B cell (primary cell): Measurements from ENCODE around the gene MFAP3L. TPM values are rescaled to one million over a fixed set of nuclear protein-coding genes. Genes with fewer than 3 reads are reported as not detected.

ENCODE experiments used
- ATAC-seq: fragments of 200-7000 bp; cut with Tn5 transposase; one replicate; pipeline ENCODE4 v1.10.0; 2021; ENCODE audit warnings: low read depth, mild to moderate bottlenecking, moderate number of reproducible peaks, moderate library complexity
- CTCF ChIA-PET: fragments of 350-600 bp; sonication (Branson Sonifier 250); formaldehyde crosslinking; loops from one replicate; lab custom pipeline; 2021; ENCODE audit warnings: antibody characterized with exemption, inconsistent platforms; lab: Charles Lee
- POLR2A ChIA-PET: fragments of 350-600 bp; sonication (Branson Sonifier 250); formaldehyde crosslinking; loops from one replicate; lab custom pipeline; 2021; ENCODE audit warnings: antibody characterized with exemption; lab: Charles Lee
- DNase-seq: peaks from one replicate; pipeline ENCODE4 v3.0.0; 2013
- H2AFZ ChIP-seq: 2 replicates; pipeline ENCODE4 v1.6.1; 2012; ENCODE audit warnings: mild to moderate bottlenecking, low read depth, low read length; ENCODE audit not compliant: insufficient read depth, poor library complexity, severe bottlenecking
- H3K27ac ChIP-seq, 2 donors: 1 replicate in 1 of 2; 2 replicates in 1 of 2; pipeline ENCODE4 v1.5.1; 2012 to 2013; ENCODE audit warnings: low read length in 2 of 2, mild to moderate bottlenecking in 2 of 2, moderate library complexity in 1 of 2
- H3K27me3 ChIP-seq, 4 experiments: fragments of 200-600 bp in 1 of 4; sonication (generic) in 1 of 4; replicated peaks in 1 of 4; 1 replicate in 2 of 4; 2 replicates in 2 of 4; pipeline versions ENCODE4 v1.6.1 to v1.7.0; 2013 to 2016; ENCODE audit warnings: low read length in 3 of 4, mild to moderate bottlenecking in 2 of 4, mixed read lengths in 1 of 4, moderate library complexity in 1 of 4; ENCODE audit not compliant: insufficient read depth in 4 of 4, control insufficient read depth in 3 of 4; ENCODE audit errors: control extremely low read depth in 1 of 4
- H3K36me3 ChIP-seq, 2 experiments: replicated peaks in 1 of 2; 1 replicate in 1 of 2; 2 replicates in 1 of 2; pipeline versions ENCODE4 v1.6.1 to v1.7.1; 2013; ENCODE audit warnings: low read length in 1 of 2; ENCODE audit not compliant: insufficient read depth in 2 of 2, control insufficient read depth in 1 of 2; ENCODE audit errors: control extremely low read depth in 1 of 2, extremely low read depth in 1 of 2
- H3K4me1 ChIP-seq, 2 donors: fragments of 200-600 bp in 1 of 2; sonication (generic) in 1 of 2; 1 replicate in 1 of 2; 2 replicates in 1 of 2; pipeline versions ENCODE4 v1.5.1 to v1.6.1; 2013 to 2017; ENCODE audit warnings: low read length in 2 of 2; ENCODE audit not compliant: control insufficient read depth in 2 of 2, insufficient read depth in 2 of 2
- H3K4me2 ChIP-seq: replicated peaks from 2 replicates; pipeline ENCODE3; 2012; ENCODE audit warnings: mild to moderate bottlenecking, low read depth, low read length; ENCODE audit not compliant: poor library complexity, severe bottlenecking
- H3K4me3 ChIP-seq, 5 experiments: fragments of 200-600 bp in 1 of 5; sonication (generic) in 1 of 5; 1 replicate in 3 of 5; 2 replicates in 2 of 5; pipeline versions ENCODE4 v1.5.1 to v1.7.0; 2011 to 2016; ENCODE audit warnings: low read length in 4 of 5, mild to moderate bottlenecking in 4 of 5, low read depth in 2 of 5, control low read depth in 1 of 5, moderate library complexity in 1 of 5; ENCODE audit not compliant: insufficient read depth in 1 of 5; ENCODE audit errors: control extremely low read depth in 1 of 5, extremely low read depth in 1 of 5
- H3K79me2 ChIP-seq: fragments of 200-600 bp; sonication (generic); one replicate; pipeline ENCODE4 v1.6.0; 2016; ENCODE audit warnings: low read length; ENCODE audit not compliant: control insufficient read depth, insufficient read depth
- H3K9ac ChIP-seq: fragments of 200-600 bp; sonication (generic); 2 replicates; pipeline ENCODE4 v1.6.1; 2017; ENCODE audit warnings: mild to moderate bottlenecking, low read length, moderate library complexity
- H3K9me3 ChIP-seq, 3 donors: one replicate each; pipeline versions ENCODE4 v1.6.1 to v1.7.1; 2013; ENCODE audit warnings: low read length in 2 of 3; ENCODE audit not compliant: control insufficient read depth in 2 of 3, insufficient read depth in 1 of 3; ENCODE audit errors: control extremely low read depth in 1 of 3
- H4K20me1 ChIP-seq: 2 replicates; pipeline ENCODE4 v1.6.0; 2012; ENCODE audit warnings: mild to moderate bottlenecking, low read length; ENCODE audit not compliant: insufficient read depth, control insufficient read depth, poor library complexity, severe bottlenecking
- H3K27ac Mint-ChIP-seq: one replicate; pipeline ENCODE4 v1.8.0; 2021; ENCODE audit warnings: mixed read lengths
- H3K27me3 Mint-ChIP-seq: one replicate; pipeline ENCODE4 v1.8.0; 2021; ENCODE audit warnings: mixed read lengths
- H3K4me1 Mint-ChIP-seq: one replicate; pipeline ENCODE4 v1.8.0; 2021; ENCODE audit warnings: mixed read lengths
- H3K4me3 Mint-ChIP-seq: one replicate; pipeline ENCODE4 v1.8.0; 2021; ENCODE audit warnings: mixed read lengths
- H3K9me3 Mint-ChIP-seq: one replicate; pipeline ENCODE4 v1.8.0; 2022; ENCODE audit warnings: mixed read lengths; ENCODE audit not compliant: insufficient read depth
- CTCF ChIP-seq: fragments of 200-600 bp; IDR thresholded peaks from one replicate; pipeline ENCODE4 v1.8.0; 2022; ENCODE audit warnings: antibody characterized with exemption, mild to moderate bottlenecking
- EZH2 ChIP-seq: IDR thresholded peaks from 2 replicates; pipeline ENCODE4 v1.6.1; 2012; ENCODE audit warnings: borderline replicate concordance, low read depth, mild to moderate bottlenecking, moderate library complexity, low read length; ENCODE audit not compliant: insufficient read depth, poor library complexity, severe bottlenecking
- WGBS: methylation state at CpG from one replicate; pipeline ENCODE4 v1.1.5; 2013; ENCODE audit warnings: missing lambda C conversion rate; ENCODE audit not compliant: insufficient coverage; 5-methylcytosine and 5-hydroxymethylcytosine counted together
- intact Hi-C: fragments of 100-400 bp; cut with micrococcal nuclease; formaldehyde crosslinking; loops from one replicate; pipeline ENCODE4 v1.10.0; 2022
- polyA plus RNA-seq: library from polyadenylated mRNA; depleted of rRNA; stranded (reverse); fragments of >200 nt; gene quantifications from 2 replicates; pipeline ENCODE4 v1.2.3, GENCODE V29; 2012
- total RNA-seq, 2 donors: library from RNA; stranded (reverse); fragments of 120-200 nt in 1 of 2; gene quantifications; 1 replicate in 1 of 2; 2 replicates in 1 of 2; pipeline versions ENCODE4 v1.2.3 to v1.2.4, GENCODE V29; 2013 to 2022

Gene MFAP3L
- total and polyA plus RNA-seq, 2 donors (not counting 1 experiment from before 2014, with no cell fraction given), result 0.37 to 0.63 TPM

- H3K4me3 ChIP-seq, result no peak overlapping the region
- no peaks in the 10 kb centered on the region for H3K79me2 ChIP-seq
- H3K27me3 ChIP-seq, result no peaks in the 10 kb centered on the region
- Mint-ChIP-seq H3K9me3 (no peaks in the 10 kb centered on the region), H3K27ac (no peak overlapping the region), H3K4me3 (no peak overlapping the region), H3K27me3 (no peaks in the 10 kb centered on the region), H3K4me1 (no peaks in the 10 kb centered on the region)
- intact Hi-C loops, result no loop called here
- no peaks in the 10 kb centered on the region for H3K9me3 ChIP-seq
- no peak overlapping the region for H3K27ac ChIP-seq
- ChIA-PET CTCF (no interaction called here), POLR2A (no interaction called here)
- no peak for ATAC-seq
- WGBS, result 90% methylated on average over 2 of the region's 3 CpGs
- DNase-seq, result no peak
- H3K9ac ChIP-seq, result no peak overlapping the region
- H2AFZ ChIP-seq, result no peak overlapping the region
- H3K36me3 ChIP-seq, result no peaks in the 10 kb centered on the region
- no peaks in the 10 kb centered on the region for H3K4me1 ChIP-seq
- H3K4me2 ChIP-seq, result no peak overlapping the region
- TF ChIP-seq CTCF (no peak), EZH2 (no peak)
- H4K20me1 ChIP-seq, result no peaks in the 10 kb centered on the region
These were observed 66.9 kb downstream of the MFAP3L start for GRCh38 chr4:169959254-169959653.

- Histone ChIP-seq H3K36me3 (no peaks in the 10 kb centered on the region), H3K9me3 (no peaks in the 10 kb centered on the region), H3K79me2 (no peaks in the 10 kb centered on the region), H3K9ac (no peak overlapping the region), H3K27me3 (no peaks in the 10 kb centered on the region), H3K4me3 (no peak overlapping the region), H2AFZ (no peak overlapping the region), H3K27ac (no peak overlapping the region), H4K20me1 (no peaks in the 10 kb centered on the region), H3K4me1 (peaks cover under 1% of the 10 kb centered on the region in 2 donors), H3K4me2 (no peak overlapping the region)
- Mint-ChIP-seq H3K27ac (no peak overlapping the region), H3K4me3 (no peak overlapping the region), H3K27me3 (no peaks in the 10 kb centered on the region), H3K4me1 (peaks cover under 1% of the 10 kb centered on the region), H3K9me3 (no peaks in the 10 kb centered on the region)
- TF ChIP-seq EZH2, result no peak
- TF ChIP-seq CTCF, result no peak
- ATAC-seq (no peak), DNase-seq (no peak)
- ChIA-PET CTCF (no interaction called here), POLR2A (no interaction called here)
- intact Hi-C loops, result no loop called here
- WGBS, result 100% methylated on average over 4 of the region's 7 CpGs
These were observed 67.6 kb downstream of the MFAP3L start for GRCh38 chr4:169958629-169959028.
